ENCODE data around the gene SLC37A1. TPM values are rescaled to one million over a fixed set of nuclear protein-coding genes. Genes with fewer than 3 reads are reported as not detected.

SLC37A1 gene
- total RNA-seq, 1 donor from 2014 or later, result 29.3 TPM

- H3K36me3 ChIP-seq (ENCODE audit: control insufficient read depth, insufficient read depth, low read length), result no peaks in the 10 kb centered on the region
- no peak for DNase-seq (ENCODE audit: low read depth)
- no peak for TF ChIP-seq CTCF (IDR thresholded peaks at IDR 0.05; ENCODE audit: insufficient read depth, low read length, poor library complexity, severe bottlenecking)
- no peaks in the 10 kb centered on the region for H3K27me3 ChIP-seq (ENCODE audit: control insufficient read depth, insufficient read depth, low read length)
- no peak overlapping the region for H3K4me3 ChIP-seq (ENCODE audit: low read depth, low read length)
Observed at GRCh38 chr21:42563686-42564085, 50.0 kb downstream of the SLC37A1 start.

GRCh38 chr21:42564561-42564971, 50.9 kb downstream of the SLC37A1 start:
- no peak overlapping the region for H3K4me3 ChIP-seq (ENCODE audit: low read depth, low read length)
- no peak for DNase-seq (ENCODE audit: low read depth)

GRCh38 chr21:42565206-42565810, 51.7 kb downstream of the SLC37A1 start:
- no peak overlapping the region for H3K4me3 ChIP-seq (ENCODE audit: low read depth, low read length)
- DNase-seq (ENCODE audit: low read depth), result no peak
- no peaks in the 10 kb centered on the region for H3K27me3 ChIP-seq (ENCODE audit: control insufficient read depth, insufficient read depth, low read length)
- no peak for TF ChIP-seq CTCF (IDR thresholded peaks at IDR 0.05; ENCODE audit: insufficient read depth, low read length, poor library complexity, severe bottlenecking)
- no peaks in the 10 kb centered on the region for H3K36me3 ChIP-seq (ENCODE audit: control insufficient read depth, insufficient read depth, low read length)

More at GRCh38 chr21:42564561-42564971, 50.9 kb downstream of the SLC37A1 start:
- no peak for TF ChIP-seq CTCF (IDR thresholded peaks at IDR 0.05; ENCODE audit: insufficient read depth, low read length, poor library complexity, severe bottlenecking)
- Histone ChIP-seq H3K36me3 (ENCODE audit: control insufficient read depth, insufficient read depth, low read length) (no peaks in the 10 kb centered on the region), H3K27me3 (ENCODE audit: control insufficient read depth, insufficient read depth, low read length) (no peaks in the 10 kb centered on the region)

GRCh38 chr21:42565886-42566523, 52.4 kb downstream of the SLC37A1 start:
- no peak overlapping the region for H3K4me3 ChIP-seq (ENCODE audit: low read depth, low read length)
- no peak for DNase-seq (ENCODE audit: low read depth)
- no peaks in the 10 kb centered on the region for H3K36me3 ChIP-seq (ENCODE audit: control insufficient read depth, insufficient read depth, low read length)
- no peaks in the 10 kb centered on the region for H3K27me3 ChIP-seq (ENCODE audit: control insufficient read depth, insufficient read depth, low read length)
- no peak for TF ChIP-seq CTCF (IDR thresholded peaks at IDR 0.05; ENCODE audit: insufficient read depth, low read length, poor library complexity, severe bottlenecking)

GRCh38 chr21:42566524-42567213, 53.0 kb downstream of the SLC37A1 start:
- DNase-seq (ENCODE audit: low read depth), result no peak
- no peak for TF ChIP-seq CTCF (IDR thresholded peaks at IDR 0.05; ENCODE audit: insufficient read depth, low read length, poor library complexity, severe bottlenecking)
- Histone ChIP-seq H3K27me3 (ENCODE audit: control insufficient read depth, insufficient read depth, low read length) (no peaks in the 10 kb centered on the region), H3K4me3 (ENCODE audit: low read depth, low read length) (no peak overlapping the region), H3K36me3 (ENCODE audit: control insufficient read depth, insufficient read depth, low read length) (no peaks in the 10 kb centered on the region)

Measured in kidney epithelial cell (primary cell).